Tibial artery (tissue), 4 donors: ENCODE measurements around the gene MAN2B1.
A peak's percentile ranks its signal among the peaks of the same experiment; 100 is the strongest.

Source experiments
- DNase-seq, 2 donors: peaks; one replicate each; pipeline ENCODE4 v3.0.0-alpha.2; 2019
- H3K27ac ChIP-seq, 2 donors: fragments of 200-600 bp; sonication (generic) in 1 of 2; 1 replicate in 1 of 2; 2 replicates in 1 of 2; pipeline ENCODE4 v1.5.1; 2018 to 2019; ENCODE audit warnings: mild to moderate bottlenecking in 1 of 2
- H3K27me3 ChIP-seq, 2 donors: fragments of 200-600 bp; sonication (generic) in 1 of 2; one replicate each; pipeline versions ENCODE4 v1.5.1 to v1.6.0; 2016 to 2019
- H3K36me3 ChIP-seq, 3 donors: fragments of 200-600 bp; sonication (generic) in 2 of 3; one replicate each; pipeline ENCODE4 v1.5.1; 2016 to 2019; ENCODE audit warnings: mild to moderate bottlenecking in 2 of 3
- H3K4me1 ChIP-seq, 4 donors: fragments of 200-600 bp; sonication (generic) in 2 of 4; 1 replicate in 3 of 4; 2 replicates in 1 of 4; pipeline ENCODE4 v1.5.1; 2016 to 2019
- H3K4me3 ChIP-seq, 2 donors: fragments of 200-600 bp; sonication (generic) in 1 of 2; 1 replicate in 1 of 2; 2 replicates in 1 of 2; pipeline ENCODE4 v1.5.1; 2018 to 2019; ENCODE audit warnings: mild to moderate bottlenecking in 2 of 2
- H3K9me3 ChIP-seq, 3 donors: fragments of 200-600 bp; sonication (generic) in 1 of 3; one replicate each; pipeline ENCODE4 v1.5.1; 2016 to 2019
- CTCF ChIP-seq, 2 experiments: fragments of 200-600 bp in 1 of 2; fragments of 450-650 bp in 1 of 2; IDR thresholded peaks; one replicate each; pipeline ENCODE4 v1.5.1; 2017 to 2019; ENCODE audit warnings: antibody characterized with exemption in 2 of 2, mild to moderate bottlenecking in 1 of 2, moderate library complexity in 1 of 2
- intact Hi-C: fragments of 100-400 bp; cut with DNase I; formaldehyde crosslinking; loops from one replicate; pipeline ENCODE4 v1.15.0; 2023; ENCODE audit warnings: low total_unique reads

MAN2B1 gene

DNA sequence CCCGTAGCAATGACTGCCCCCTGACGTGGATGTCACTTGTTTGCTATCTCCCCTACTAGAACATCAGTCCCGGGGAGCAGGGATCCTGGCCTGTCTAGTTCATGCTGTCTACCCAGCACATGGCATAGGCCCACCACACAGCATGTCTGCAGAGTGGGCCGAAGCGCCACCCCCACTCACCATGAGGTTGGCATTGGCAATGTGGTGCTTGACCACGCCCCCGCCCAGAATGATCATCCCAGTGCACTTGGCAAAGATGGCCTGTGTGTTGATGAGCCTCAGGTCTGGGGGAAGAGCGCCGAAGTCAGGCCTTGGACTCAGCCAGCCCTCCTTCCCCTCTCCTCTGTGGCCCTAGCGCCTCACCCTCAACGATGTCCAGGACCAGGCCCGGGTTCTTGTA, 10.4 kb upstream of the MAN2B1 start:
- Histone ChIP-seq H3K27ac (no peak overlapping the region), H3K9me3 (no peaks in the 10 kb centered on the region), H3K4me1 (peaks cover 0 to 25% (median 6%) of the 10 kb centered on the region in 4 donors), H3K27me3 (no peaks in the 10 kb centered on the region), H3K36me3 (peaks cover 62 to 83% (median 64%) of the 10 kb centered on the region in 3 donors), H3K4me3 (no peak overlapping the region)
- intact Hi-C loops = loop anchor here (10.0 kb wide), 1 partner anchor 112 kb away; no protein-coding TSS in a partner anchor
- TF ChIP-seq CTCF (IDR thresholded peaks at IDR 0.05) = no peak
- DNase-seq = no peak

DNA sequence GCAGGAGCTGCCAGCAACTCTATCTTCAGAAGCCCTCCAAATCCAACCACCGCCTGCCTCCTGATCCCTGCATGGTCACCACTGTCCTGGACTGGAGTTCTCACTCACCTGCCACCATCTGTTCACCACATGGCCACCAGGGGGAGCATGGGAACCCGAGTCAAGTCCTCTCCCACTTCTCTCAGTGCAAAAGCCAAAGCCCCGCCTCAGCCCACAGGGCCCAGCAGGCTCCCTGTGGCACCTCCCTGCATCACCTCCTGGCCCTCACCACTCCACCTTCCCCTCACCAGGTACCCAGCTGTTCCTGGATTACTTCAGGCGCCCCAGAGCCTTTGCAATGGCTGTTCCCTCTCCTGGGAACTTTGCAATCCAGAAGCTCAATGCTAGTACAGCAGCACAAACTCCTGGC, 9.8 kb upstream of the MAN2B1 start:
- no peaks in the 10 kb centered on the region for H3K9me3 ChIP-seq
- intact Hi-C loops = loop anchor here (10.0 kb wide), 1 partner anchor 112 kb away; no protein-coding TSS in a partner anchor
- H3K4me3 ChIP-seq = no peak overlapping the region
- DNase-seq = peak; percentile 75 to 86
- peaks cover 62 to 88% (median 64%) of the 10 kb centered on the region in 3 donors for H3K36me3 ChIP-seq
- TF ChIP-seq CTCF (IDR thresholded peaks at IDR 0.05) = peak; percentile 70 to 75
- peaks cover 0 to 25% (median 6%) of the 10 kb centered on the region in 4 donors for H3K4me1 ChIP-seq
- no peak overlapping the region for H3K27ac ChIP-seq
- H3K27me3 ChIP-seq = no peaks in the 10 kb centered on the region

DNA sequence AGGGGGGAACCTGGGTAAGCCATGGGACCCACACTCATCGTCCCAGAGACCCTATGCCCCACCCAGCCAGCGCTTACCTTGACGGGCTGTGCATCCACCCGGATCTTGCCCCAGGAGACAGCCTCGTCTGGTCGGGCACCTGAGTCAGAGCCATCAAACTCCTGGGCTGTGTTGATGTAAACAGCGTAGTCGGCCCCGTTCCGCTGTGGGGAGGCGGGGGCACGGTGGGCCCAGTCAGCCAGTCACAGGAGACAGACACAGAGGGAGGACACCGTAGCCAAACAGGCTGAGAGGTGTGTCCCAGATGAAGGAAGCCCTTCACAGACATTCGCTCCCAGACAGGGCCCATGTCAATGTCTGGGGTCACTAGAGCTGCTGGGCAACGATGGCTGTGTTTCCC, 9.4 kb upstream of the MAN2B1 start:
- Histone ChIP-seq H3K4me1 (peaks cover 0 to 25% (median 7%) of the 10 kb centered on the region in 4 donors), H3K4me3 (no peak overlapping the region), H3K27ac (no peak overlapping the region), H3K27me3 (no peaks in the 10 kb centered on the region), H3K9me3 (no peaks in the 10 kb centered on the region), H3K36me3 (peaks cover 62 to 88% (median 64%) of the 10 kb centered on the region in 3 donors)
- intact Hi-C loops = loop anchor here (10.0 kb wide), 1 partner anchor 111 kb away; no protein-coding TSS in a partner anchor
- DNase-seq = no peak
- no peak for TF ChIP-seq CTCF (IDR thresholded peaks at IDR 0.05)

DNA sequence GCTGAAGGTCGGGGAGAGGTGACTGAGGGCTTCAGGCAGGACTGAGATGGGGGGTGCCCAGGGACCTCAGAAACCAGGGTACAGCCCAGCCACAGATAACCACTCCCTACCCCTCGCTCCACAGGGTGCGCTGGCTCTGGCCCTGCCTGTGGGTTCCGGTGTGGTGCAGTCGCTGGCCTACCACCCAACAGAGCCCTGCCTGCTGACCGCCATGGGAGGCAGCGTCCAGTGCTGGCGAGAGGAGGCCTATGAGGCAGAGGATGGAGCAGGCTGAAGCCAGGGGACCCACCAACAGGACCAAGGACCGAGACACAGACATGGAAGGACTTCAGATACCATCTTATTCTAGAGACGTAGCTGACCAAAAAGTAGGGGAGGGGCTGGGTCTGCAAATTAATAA, 8.9 kb upstream of the MAN2B1 start:
- Histone ChIP-seq H3K9me3 (no peaks in the 10 kb centered on the region), H3K4me3 (no peak overlapping the region), H3K27me3 (no peaks in the 10 kb centered on the region), H3K36me3 (peaks cover 62 to 88% (median 64%) of the 10 kb centered on the region in 3 donors), H3K4me1 (peaks cover 0 to 25% (median 10%) of the 10 kb centered on the region in 4 donors), H3K27ac (no peak overlapping the region)
- TF ChIP-seq CTCF (IDR thresholded peaks at IDR 0.05) = no peak
- intact Hi-C loops = loop anchor here (10.0 kb wide), 1 partner anchor 111 kb away; no protein-coding TSS in a partner anchor
- no peak for DNase-seq

- H3K4me1 ChIP-seq = peaks cover 0 to 34% (median 23%) of the 10 kb centered on the region in 4 donors
- no peak for DNase-seq
- no peaks in the 10 kb centered on the region for H3K27me3 ChIP-seq
- intact Hi-C loops = loop anchor here (10.0 kb wide), 1 partner anchor 108 kb away; no protein-coding TSS in a partner anchor
- TF ChIP-seq CTCF (IDR thresholded peaks at IDR 0.05) = no peak
- no peaks in the 10 kb centered on the region for H3K9me3 ChIP-seq
- H3K36me3 ChIP-seq = peaks cover 40 to 68% (median 43%) of the 10 kb centered on the region in 3 donors
- no peak overlapping the region for H3K4me3 ChIP-seq
- H3K27ac ChIP-seq = no peak overlapping the region
Observed at GRCh38 chr19:12672744-12673143, 6.2 kb upstream of the MAN2B1 start.
